Tibial nerve (tissue), 4 donors: Measurements from ENCODE around the gene TMEM17.

ENCODE experiments used
- EP300 ChIP-seq, 2 donors: sonication (generic); formaldehyde crosslinking; IDR thresholded peaks; one replicate each; pipeline ENCODE4 v1.6.1; 2017; ENCODE audit warnings: antibody characterized with exemption in 2 of 2, mild to moderate bottlenecking in 1 of 2
- POLR2A ChIP-seq, 2 donors: fragments of 450-650 bp; IDR thresholded peaks; one replicate each; pipeline ENCODE4 v1.6.1; 2017; ENCODE audit warnings: antibody characterized with exemption in 2 of 2, mild to moderate bottlenecking in 2 of 2, moderate library complexity in 2 of 2
- TF ChIP-seq, protein P1 (sequence below), 5 experiments: fragments of 200-600 bp in 3 of 5; fragments of 450-650 bp in 2 of 5; sonication (generic) in 3 of 5; IDR thresholded peaks; one replicate each; pipeline ENCODE4 v1.5.1; 2016 to 2019; ENCODE audit warnings: antibody characterized with exemption in 5 of 5, mild to moderate bottlenecking in 3 of 5, moderate library complexity in 2 of 5

GRCh38 chr2:62474176-62474575, 31.8 kb downstream of the TMEM17 start:
- TF ChIP-seq, protein P1, sequence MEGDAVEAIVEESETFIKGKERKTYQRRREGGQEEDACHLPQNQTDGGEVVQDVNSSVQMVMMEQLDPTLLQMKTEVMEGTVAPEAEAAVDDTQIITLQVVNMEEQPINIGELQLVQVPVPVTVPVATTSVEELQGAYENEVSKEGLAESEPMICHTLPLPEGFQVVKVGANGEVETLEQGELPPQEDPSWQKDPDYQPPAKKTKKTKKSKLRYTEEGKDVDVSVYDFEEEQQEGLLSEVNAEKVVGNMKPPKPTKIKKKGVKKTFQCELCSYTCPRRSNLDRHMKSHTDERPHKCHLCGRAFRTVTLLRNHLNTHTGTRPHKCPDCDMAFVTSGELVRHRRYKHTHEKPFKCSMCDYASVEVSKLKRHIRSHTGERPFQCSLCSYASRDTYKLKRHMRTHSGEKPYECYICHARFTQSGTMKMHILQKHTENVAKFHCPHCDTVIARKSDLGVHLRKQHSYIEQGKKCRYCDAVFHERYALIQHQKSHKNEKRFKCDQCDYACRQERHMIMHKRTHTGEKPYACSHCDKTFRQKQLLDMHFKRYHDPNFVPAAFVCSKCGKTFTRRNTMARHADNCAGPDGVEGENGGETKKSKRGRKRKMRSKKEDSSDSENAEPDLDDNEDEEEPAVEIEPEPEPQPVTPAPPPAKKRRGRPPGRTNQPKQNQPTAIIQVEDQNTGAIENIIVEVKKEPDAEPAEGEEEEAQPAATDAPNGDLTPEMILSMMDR (IDR thresholded peaks at IDR 0.05), result no peak
- TF ChIP-seq POLR2A (IDR thresholded peaks at IDR 0.05) (no peak), EP300 (IDR thresholded peaks at IDR 0.05) (no peak)
